H1 (cell line): ENCODE data around the gene SERGEF. TPM values are rescaled to one million over a fixed set of nuclear protein-coding genes. Genes with fewer than 3 reads are reported as not detected.

Source experiments
- CTCF ChIA-PET: fragments of 300-600 bp; sonication (Branson Sonifier 250); formaldehyde crosslinking; loops from one replicate; lab custom pipeline; 2021; ENCODE audit not compliant: partially characterized antibody; lab: Charles Lee
- POLR2A ChIA-PET: fragments of 300-600 bp; sonication (Branson Sonifier 250); formaldehyde crosslinking; loops from one replicate; lab custom pipeline; 2021; ENCODE audit warnings: inconsistent platforms; ENCODE audit not compliant: partially characterized antibody; lab: Charles Lee
- DNase-seq, 2 experiments: peaks; one replicate each; pipeline versions ENCODE4 v3.0.0 to v3.0.0-alpha.2; 2010 to 2022; ENCODE audit warnings: low spot score in 2 of 2, low read depth in 1 of 2, mixed read lengths in 1 of 2
- FAIRE-seq: peaks from 2 replicates; lab custom pipeline; 2011; peaks lifted over from hg19 to GRCh38; lab: Jason Lieb, UNC
- H2AFZ ChIP-seq: 2 replicates; pipeline ENCODE4 v1.8.1; 2012; ENCODE audit warnings: low read length, inconsistent platforms
- H2AK5ac ChIP-seq: 2 replicates; pipeline ENCODE4 v1.6.1; 2013; ENCODE audit warnings: low read depth, low read length
- H2BK120ac ChIP-seq: replicated peaks from 2 replicates; pipeline ENCODE3; 2013; ENCODE audit warnings: low read depth, low read length, inconsistent platforms
- H2BK12ac ChIP-seq: 2 replicates; pipeline ENCODE4 v1.6.1; 2013; ENCODE audit warnings: low read depth, low read length
- H2BK15ac ChIP-seq: 2 replicates; pipeline ENCODE4 v1.6.1; 2013; ENCODE audit warnings: low read length
- H2BK20ac ChIP-seq: 2 replicates; pipeline ENCODE4 v1.6.1; 2013; ENCODE audit warnings: low read length
- H2BK5ac ChIP-seq: 2 replicates; pipeline ENCODE4 v1.6.1; 2013; ENCODE audit warnings: low read depth, low read length
- H3K14ac ChIP-seq: 2 replicates; pipeline ENCODE4 v1.6.1; 2013; ENCODE audit warnings: inconsistent platforms; ENCODE audit not compliant: insufficient read length
- H3K18ac ChIP-seq: 2 replicates; pipeline ENCODE4 v1.6.1; 2013; ENCODE audit warnings: low read length; ENCODE audit errors: extremely low read depth
- H3K23ac ChIP-seq: 2 replicates; pipeline ENCODE4 v1.6.1; 2013; ENCODE audit warnings: inconsistent platforms; ENCODE audit not compliant: insufficient read length
- H3K23me2 ChIP-seq: 2 replicates; pipeline ENCODE4 v1.6.1; 2013; ENCODE audit warnings: low read depth, low read length
- H3K27ac ChIP-seq: 2 replicates; pipeline ENCODE4 v1.6.1; 2011; ENCODE audit warnings: low read depth, low read length, inconsistent platforms
- H3K27me3 ChIP-seq, 4 experiments: replicated peaks in 1 of 4; 1 replicate in 1 of 4; 2 replicates in 3 of 4; pipeline versions ENCODE4 v1.6.1 to v1.8.1; 2011 to 2013; ENCODE audit warnings: low read length in 3 of 4, mild to moderate bottlenecking in 3 of 4, inconsistent platforms in 2 of 4, mixed read lengths in 2 of 4, moderate library complexity in 1 of 4; ENCODE audit not compliant: control insufficient read depth in 3 of 4, insufficient read depth in 3 of 4; ENCODE audit errors: extremely low read depth in 1 of 4
- H3K36me3 ChIP-seq, 4 experiments: 2 replicates each; pipeline versions ENCODE4 v1.6.1 to v1.8.1; 2011 to 2013; ENCODE audit warnings: mild to moderate bottlenecking in 4 of 4, low read length in 3 of 4, moderate library complexity in 2 of 4, control low read depth in 1 of 4, inconsistent platforms in 1 of 4; ENCODE audit not compliant: insufficient read depth in 4 of 4, control insufficient read depth in 2 of 4
- H3K4ac ChIP-seq: replicated peaks from 2 replicates; pipeline ENCODE3; 2013; ENCODE audit warnings: low read length, low read depth, mixed read lengths, inconsistent platforms; ENCODE audit not compliant: insufficient read length
- H3K4me1 ChIP-seq, 4 experiments: replicated peaks in 1 of 4; 1 replicate in 1 of 4; 2 replicates in 3 of 4; pipeline versions ENCODE4 v1.6.1 to v1.8.1; 2011 to 2013; ENCODE audit warnings: low read length in 3 of 4, inconsistent platforms in 2 of 4, mixed read lengths in 1 of 4; ENCODE audit not compliant: insufficient read depth in 4 of 4, control insufficient read depth in 3 of 4
- H3K4me2 ChIP-seq, 2 experiments: 2 replicates each; pipeline versions ENCODE4 v1.6.1 to v1.8.1; 2011 to 2013; ENCODE audit warnings: low read depth in 2 of 2, low read length in 2 of 2, control low read depth in 1 of 2, inconsistent platforms in 1 of 2, mild to moderate bottlenecking in 1 of 2; ENCODE audit not compliant: insufficient read depth in 1 of 2
- H3K4me3 ChIP-seq, 4 experiments: fragments of 200-600, 300-600 bp in 1 of 4; sonication (generic), shearing (Covaris generic), sonication (Bioruptor Twin) in 1 of 4; 2 replicates each; pipeline versions ENCODE4 v1.5.1 to v1.8.1; 2011 to 2016; ENCODE audit warnings: low read length in 4 of 4, low read depth in 3 of 4, control low read depth in 2 of 4, inconsistent platforms in 2 of 4, mild to moderate bottlenecking in 2 of 4, mixed read lengths in 1 of 4, moderate library complexity in 1 of 4; ENCODE audit not compliant: insufficient read depth in 2 of 4; ENCODE audit errors: extremely low read depth in 1 of 4
- H3K56ac ChIP-seq: replicated peaks from 2 replicates; pipeline ENCODE3; 2013; ENCODE audit warnings: low read depth, mild to moderate bottlenecking, mixed read lengths, low read length, inconsistent platforms; ENCODE audit not compliant: insufficient read length
- H3K79me1 ChIP-seq: 2 replicates; pipeline ENCODE4 v1.6.1; 2013; ENCODE audit warnings: low read depth, low read length, control low read depth
- H3K79me2 ChIP-seq, 2 experiments: 2 replicates each; pipeline versions ENCODE4 v1.6.1 to v1.8.1; 2012 to 2013; ENCODE audit warnings: low read length in 2 of 2, mild to moderate bottlenecking in 2 of 2, inconsistent platforms in 1 of 2; ENCODE audit not compliant: insufficient read depth in 2 of 2, control insufficient read depth in 1 of 2
- H3K9ac ChIP-seq, 4 experiments: replicated peaks in 1 of 4; 1 replicate in 1 of 4; 2 replicates in 3 of 4; pipeline versions ENCODE4 v1.6.1 to v1.8.1; 2011 to 2013; ENCODE audit warnings: low read depth in 3 of 4, low read length in 3 of 4, control low read depth in 2 of 4, mild to moderate bottlenecking in 2 of 4, moderate library complexity in 2 of 4, inconsistent platforms in 1 of 4; ENCODE audit errors: extremely low read depth in 1 of 4
- H3K9me3 ChIP-seq, 2 experiments: 2 replicates each; pipeline versions ENCODE4 v1.6.1 to v1.8.1; 2012 to 2013; ENCODE audit warnings: mild to moderate bottlenecking in 2 of 2, moderate library complexity in 2 of 2, control low read depth in 1 of 2, inconsistent platforms in 1 of 2, low read depth in 1 of 2, low read length in 1 of 2, mixed read lengths in 1 of 2; ENCODE audit not compliant: insufficient read depth in 2 of 2
- H4K20me1 ChIP-seq, 2 experiments: replicated peaks in 1 of 2; 2 replicates each; pipeline versions ENCODE3 to v1.8.1; 2011 to 2013; ENCODE audit warnings: inconsistent platforms in 2 of 2, low read length in 2 of 2, mild to moderate bottlenecking in 1 of 2; ENCODE audit not compliant: insufficient read depth in 2 of 2, control insufficient read depth in 1 of 2
- H4K5ac ChIP-seq: 2 replicates; pipeline ENCODE4 v1.6.1; 2013; ENCODE audit warnings: low read length, low read depth, mixed read lengths, inconsistent platforms; ENCODE audit not compliant: insufficient read length
- H4K8ac ChIP-seq: 2 replicates; pipeline ENCODE4 v1.8.0; 2013; ENCODE audit warnings: mild to moderate bottlenecking, moderate library complexity, low read length, inconsistent platforms; ENCODE audit not compliant: insufficient read depth; ENCODE audit errors: extremely low read depth
- H4K91ac ChIP-seq: replicated peaks from 2 replicates; pipeline ENCODE3; 2013; ENCODE audit warnings: low read length, mixed read lengths, inconsistent platforms; ENCODE audit not compliant: insufficient read length
- PHF8 ChIP-seq: fragments of 200-600 bp; sonication (generic); conservative IDR thresholded peaks from 2 replicates; pipeline ENCODE4 v1.7.1; 2012; ENCODE audit warnings: low read depth, mild to moderate bottlenecking, inconsistent platforms, low read length, moderate library complexity
- RNF2 ChIP-seq: fragments of 200-900, 300-1000 bp; sonication (generic); IDR thresholded peaks from 2 replicates; pipeline ENCODE4 v1.7.1; 2016; ENCODE audit warnings: borderline replicate concordance, low read depth, mild to moderate bottlenecking, antibody characterized with exemption, low read length; ENCODE audit not compliant: poor library complexity, severe bottlenecking; ENCODE audit errors: missing control alignments
- SP4 ChIP-seq: IDR thresholded peaks from 2 replicates; pipeline ENCODE4 v1.6.1; 2012; ENCODE audit warnings: low read length, inconsistent platforms
- TCF12 ChIP-seq: IDR thresholded peaks from 2 replicates; pipeline ENCODE4 v1.6.1; 2011; ENCODE audit warnings: low read depth, mild to moderate bottlenecking, low read length
- USF2 ChIP-seq: IDR thresholded peaks from 2 replicates; pipeline ENCODE4 v1.6.1; 2011; ENCODE audit warnings: low read length, improper control_type of control experiment
- WGBS, 2 experiments: shearing (Covaris generic) in 1 of 2; methylation state at CpG; one replicate each; pipeline versions ENCODE4 v1.1.6 to v1.1.7; 2013 to 2015; ENCODE audit warnings: low lambda C conversion rate in 2 of 2, mixed read lengths in 2 of 2, inconsistent platforms in 1 of 2, low coverage in 1 of 2, missing lambda C conversion rate in 1 of 2; ENCODE audit not compliant: insufficient replicate concordance in 2 of 2, insufficient coverage in 1 of 2, insufficient read length in 1 of 2; ENCODE audit errors: extremely low coverage in 1 of 2, missing lambda C conversion rate in 1 of 2; 5-methylcytosine and 5-hydroxymethylcytosine counted together
- polyA plus RNA-seq, 7 experiments: library from polyadenylated mRNA; depleted of rRNA in 3 of 7; stranded (reverse) in 5 of 7; unstranded in 2 of 7; fragments of >200 nt in 5 of 7; fragments of 200-250 nt in 2 of 7; gene quantifications; 1 replicate in 5 of 7; 2 replicates in 1 of 7; 4 replicates in 1 of 7; pipeline versions ENCODE4 v1.2.1 to v1.2.3, GENCODE V29; 2011 to 2013; ENCODE audit warnings: missing spikeins in 2 of 7, mixed read lengths in 2 of 7
- total RNA-seq: library from RNA; stranded (reverse); fragmentation: NEBNext Ultra II Directional; extraction: Animal tissue kit (Norgen Biotek cat#: 25700); gene quantifications from 2 replicates; pipeline ENCODE4 v1.2.1, GENCODE V29; 2021

The SERGEF gene
- total and polyA plus RNA-seq, 2 of the 8 experiments (the other 6 are each of a cell fraction or from before 2014, with no cell fraction given), result 16.6 to 28.8 TPM

DNA sequence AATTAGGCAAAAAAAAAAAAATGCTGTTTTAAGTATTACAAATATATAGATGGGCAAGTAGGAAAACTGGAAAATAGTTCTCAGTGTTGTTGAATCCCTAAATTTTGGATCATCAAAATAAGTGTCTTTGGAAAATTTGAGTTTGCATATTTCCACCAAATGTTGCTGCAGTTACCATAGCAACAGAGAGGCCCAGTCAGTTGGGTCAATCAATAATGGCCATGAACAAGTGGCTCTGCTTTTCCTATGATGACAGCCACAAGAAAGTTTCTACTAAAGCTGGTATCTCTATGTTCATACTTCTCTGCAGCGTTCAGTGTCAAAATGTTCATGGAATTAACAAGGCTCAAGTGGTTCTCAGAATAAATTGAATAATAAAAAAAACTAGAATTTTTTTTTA lies 79.1 kb downstream of the SERGEF start:
- H2AFZ ChIP-seq, result no peak overlapping the region
- ChIA-PET POLR2A (interaction anchor here (2.0 kb wide), 1 partner anchor 16 kb away, joined by 5 read pairs; no protein-coding TSS in a partner anchor), CTCF (no interaction called here)
- peaks cover 0 to 8% (median 2%) of the 10 kb centered on the region in 4 experiments; a peak in 2 of 7 replicates for H3K4me1 ChIP-seq
- H2AK5ac ChIP-seq, result no peak overlapping the region
- no peaks in the 10 kb centered on the region for H3K9me3 ChIP-seq
- no peak overlapping the region for H3K23ac ChIP-seq
- no peaks in the 10 kb centered on the region for H3K79me2 ChIP-seq
- H2BK20ac ChIP-seq, result no peak overlapping the region
- no peaks in the 10 kb centered on the region for H3K79me1 ChIP-seq
- 92% methylated on average over 1 of the region's 1 CpG; no CpG with 5 or more reads in 1 of the 2 experiments for WGBS, 2 experiments
- H3K4me3 ChIP-seq, result no peak overlapping the region
- no peak overlapping the region for H3K27ac ChIP-seq
- H3K23me2 ChIP-seq, result no peaks in the 10 kb centered on the region
- no peak overlapping the region for H2BK120ac ChIP-seq
- no peak overlapping the region for H4K8ac ChIP-seq
- DNase-seq (no peak), FAIRE-seq (no peak)
- no peak overlapping the region for H3K14ac ChIP-seq
- no peak overlapping the region for H3K56ac ChIP-seq
- no peak overlapping the region for H4K91ac ChIP-seq
- no peak overlapping the region for H2BK15ac ChIP-seq
- H4K5ac ChIP-seq, result no peak overlapping the region
- H3K27me3 ChIP-seq, result no peaks in the 10 kb centered on the region
- H4K20me1 ChIP-seq, result no peaks in the 10 kb centered on the region
- H2BK12ac ChIP-seq, result no peak overlapping the region
- H3K4ac ChIP-seq, result no peak overlapping the region
- no peak overlapping the region for H3K4me2 ChIP-seq
- no peak overlapping the region for H3K9ac ChIP-seq
- H3K18ac ChIP-seq, result no peak overlapping the region
- H3K36me3 ChIP-seq, result no peaks in the 10 kb centered on the region
- H2BK5ac ChIP-seq, result no peak overlapping the region
- TF ChIP-seq SP4, result no peak
- no peak for TF ChIP-seq RNF2
- no peak for TF ChIP-seq PHF8
- TF ChIP-seq USF2, result no peak
- TF ChIP-seq TCF12, result no peak
